ENCODE data around the gene AGBL4.
"Not testable (repeated sequence)": the region's sequence is repeated elsewhere in the genome, so short reads cannot be mapped to it uniquely, and the experiment has no call there.

The AGBL4 gene

GRCh38 chr1:49297783-49298182 is 726.0 kb downstream of the AGBL4 start:
- DNase-seq = no peak

GRCh38 chr1:49294539-49294938 is 729.2 kb downstream of the AGBL4 start:
- DNase-seq = no peak

GRCh38 chr1:49293016-49293415 is 730.7 kb downstream of the AGBL4 start:
- no peak for DNase-seq

- not testable (repeated sequence) for DNase-seq
Measured at GRCh38 chr1:49257211-49258049, 766.3 kb downstream of the AGBL4 start.

GRCh38 chr1:49252917-49253316 is 770.8 kb downstream of the AGBL4 start:
- no peak for DNase-seq

GRCh38 chr1:49251019-49251784 is 772.6 kb downstream of the AGBL4 start:
- DNase-seq = no peak

- no peak for DNase-seq
Measured at GRCh38 chr1:49240709-49241221, 783.0 kb downstream of the AGBL4 start.

- no peak for DNase-seq
Measured at GRCh38 chr1:49234988-49235387, 788.8 kb downstream of the AGBL4 start.

GRCh38 chr1:49229555-49229954 is 794.2 kb downstream of the AGBL4 start:
- DNase-seq = no peak

GRCh38 chr1:49226758-49227157 is 797.0 kb downstream of the AGBL4 start:
- no peak for DNase-seq

- DNase-seq = no peak
Measured at GRCh38 chr1:49225464-49225863, 798.3 kb downstream of the AGBL4 start.

GRCh38 chr1:49213301-49213700 is 810.5 kb downstream of the AGBL4 start:
- no peak for DNase-seq

GRCh38 chr1:49208712-49209111 is 815.0 kb downstream of the AGBL4 start:
- no peak for DNase-seq

GRCh38 chr1:49204720-49205119 is 819.0 kb downstream of the AGBL4 start:
- no peak for DNase-seq

GRCh38 chr1:49200738-49201137 is 823.0 kb downstream of the AGBL4 start:
- no peak for DNase-seq

- DNase-seq = no peak
Measured at GRCh38 chr1:49199564-49199963, 824.2 kb downstream of the AGBL4 start.

- no peak for DNase-seq
Measured at GRCh38 chr1:49197081-49197480, 826.7 kb downstream of the AGBL4 start.

GRCh38 chr1:49190138-49190537 is 833.6 kb downstream of the AGBL4 start:
- no peak for DNase-seq

- DNase-seq = no peak
Measured at GRCh38 chr1:49187056-49187455, 836.7 kb downstream of the AGBL4 start.

- DNase-seq = no peak
Measured at GRCh38 chr1:49185450-49185980, 838.2 kb downstream of the AGBL4 start.

- no peak for DNase-seq
Measured at GRCh38 chr1:49183489-49183888, 840.3 kb downstream of the AGBL4 start.

GRCh38 chr1:49181033-49181432 is 842.7 kb downstream of the AGBL4 start:
- no peak for DNase-seq

GRCh38 chr1:49171941-49172593 is 851.7 kb downstream of the AGBL4 start:
- no peak for DNase-seq

All from stimulated activated CD4-positive, alpha-beta T cell treated with anti-CD3 and anti-CD28 coated beads, Interleukin-12 subunit alpha, Interleukin-12 subunit beta, amount 100 ng/mL, for 4 hours (primary cell).